ENCODE data around the gene IDUA.

DNA sequence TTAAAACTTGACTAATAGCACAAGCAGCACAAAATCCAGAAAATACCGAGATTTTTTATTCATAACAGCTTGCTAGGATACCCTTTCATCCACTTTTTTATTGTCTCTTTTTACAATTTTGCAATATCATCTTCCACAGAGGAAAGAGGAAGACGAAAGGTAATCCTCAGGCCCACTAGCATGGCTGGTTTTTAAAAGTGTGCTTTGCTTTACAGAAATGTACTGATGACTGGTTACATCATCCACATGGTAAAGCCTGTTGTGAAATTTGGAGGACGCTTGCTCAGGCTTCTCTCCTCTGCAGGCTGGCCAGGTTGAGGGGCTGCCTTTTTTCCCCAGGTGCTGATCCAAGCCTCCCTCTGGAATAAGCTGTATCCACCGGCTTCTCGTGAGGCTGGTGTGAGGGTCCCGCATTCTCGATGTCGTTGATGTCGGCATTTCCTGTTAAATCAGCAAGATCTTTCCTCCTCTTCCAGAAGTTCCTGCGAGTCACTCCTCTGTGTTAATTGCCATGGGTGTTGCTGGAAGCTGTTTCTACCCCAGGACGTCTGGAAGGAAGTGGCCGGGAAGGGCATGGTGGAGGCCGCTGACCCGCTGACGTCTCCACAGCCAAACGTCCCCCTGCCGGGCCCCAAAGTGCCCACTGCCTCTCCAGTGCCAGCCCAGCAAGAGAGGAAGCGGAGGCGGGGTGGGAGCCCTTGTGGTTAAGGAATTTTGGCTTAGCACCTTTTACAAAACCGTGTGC, 7.7 kb upstream of the IDUA start:
- no peak for TF ChIP-seq SUZ12 (IDR thresholded peaks at IDR 0.05; ENCODE audit: extremely low read depth, insufficient read depth, insufficient read length)
- no peak for TF ChIP-seq ZNF274 (IDR thresholded peaks at IDR 0.05; ENCODE audit: low read depth, low read length)

Measured in NT2/D1 (cell line).